Myocyte (in vitro differentiated cells): Measurements from ENCODE around the gene RIMBP2. TPM values are rescaled to one million over a fixed set of nuclear protein-coding genes. Genes with fewer than 3 reads are reported as not detected.
"Not testable (repeated sequence)": the region's sequence is repeated elsewhere in the genome, so short reads cannot be mapped to it uniquely, and the experiment has no call there.

ENCODE experiments used
- DNase-seq: peaks from one replicate; pipeline ENCODE4 v3.0.0-alpha.2; 2012; ENCODE audit warnings: low read depth
- total RNA-seq: library from RNA; depleted of rRNA; stranded (reverse); fragments of >200 nt; gene quantifications from 2 replicates; pipeline ENCODE4 v1.2.3, GENCODE V29; 2014

The RIMBP2 gene
- total RNA-seq, 1 donor from 2014 or later, result not detected

GRCh38 chr12:130742112-130742511 is 26.0 kb upstream of the RIMBP2 start:
- no peak for DNase-seq

- no peak for DNase-seq
These were observed 23.5 kb upstream of the RIMBP2 start for GRCh38 chr12:130739571-130739970.

- DNase-seq, result not testable (repeated sequence)
These were observed 22.3 kb upstream of the RIMBP2 start for GRCh38 chr12:130738403-130738802.

- no peak for DNase-seq
These were observed 21.6 kb upstream of the RIMBP2 start for GRCh38 chr12:130737731-130738130.

GRCh38 chr12:130729344-130729743 is 13.2 kb upstream of the RIMBP2 start:
- DNase-seq, result no peak

GRCh38 chr12:130728158-130729058 is 12.3 kb upstream of the RIMBP2 start:
- no peak for DNase-seq

- DNase-seq, result no peak
These were observed 3.3 kb upstream of the RIMBP2 start for GRCh38 chr12:130719263-130719859.

- DNase-seq, result no peak
These were observed 1.7 kb upstream of the RIMBP2 start for GRCh38 chr12:130717752-130718151.

- DNase-seq, result no peak
These were observed 869 bp upstream of the RIMBP2 start for GRCh38 chr12:130716969-130717366.

- DNase-seq, result no peak
These were observed 725 bp downstream of the RIMBP2 start for GRCh38 chr12:130715150-130715997.

- no peak for DNase-seq
These were observed 1.4 kb downstream of the RIMBP2 start for GRCh38 chr12:130714591-130715149.

GRCh38 chr12:130714091-130714590 is 2.0 kb downstream of the RIMBP2 start:
- no peak for DNase-seq

- no peak for DNase-seq
These were observed 2.5 kb downstream of the RIMBP2 start for GRCh38 chr12:130713581-130713991.

- DNase-seq, result no peak
These were observed 3.6 kb downstream of the RIMBP2 start for GRCh38 chr12:130712346-130713065.

GRCh38 chr12:130711756-130712155 is 4.3 kb downstream of the RIMBP2 start:
- no peak for DNase-seq

GRCh38 chr12:130710733-130711080 is 5.4 kb downstream of the RIMBP2 start:
- DNase-seq, result no peak

- no peak for DNase-seq
These were observed 5.9 kb downstream of the RIMBP2 start for GRCh38 chr12:130709971-130710732.

GRCh38 chr12:130709151-130709970 is 6.7 kb downstream of the RIMBP2 start:
- no peak for DNase-seq

GRCh38 chr12:130708648-130709047 is 7.5 kb downstream of the RIMBP2 start:
- no peak for DNase-seq
